Kidney epithelial cell (primary cell): ENCODE results near the gene CCDC57. TPM values are rescaled to one million over a fixed set of nuclear protein-coding genes. Genes with fewer than 3 reads are reported as not detected.
"Not testable (repeated sequence)": the region's sequence is repeated elsewhere in the genome, so short reads cannot be mapped to it uniquely, and the experiment has no call there.

ENCODE experiments used
- DNase-seq: peaks from one replicate; pipeline ENCODE4 v3.0.0-alpha.2; 2010; ENCODE audit warnings: low read depth
- H3K27me3 ChIP-seq: 2 replicates; pipeline ENCODE4 v1.6.0; 2011; ENCODE audit warnings: low read length; ENCODE audit not compliant: control insufficient read depth, insufficient read depth
- H3K36me3 ChIP-seq: 2 replicates; pipeline ENCODE4 v1.5.1; 2011; ENCODE audit warnings: low read length; ENCODE audit not compliant: control insufficient read depth, insufficient read depth
- H3K4me3 ChIP-seq: 2 replicates; pipeline ENCODE4 v1.5.1; 2011; ENCODE audit warnings: low read depth, mild to moderate bottlenecking, control low read depth, low read length
- CTCF ChIP-seq: IDR thresholded peaks from 2 replicates; pipeline ENCODE4 v1.5.1; 2011; ENCODE audit warnings: mild to moderate bottlenecking, moderate library complexity, low read length, control low read depth, inconsistent platforms; ENCODE audit not compliant: insufficient read depth, poor library complexity, severe bottlenecking
- total RNA-seq: library from RNA; depleted of rRNA; stranded (reverse); fragments of >200 nt; gene quantifications from 2 replicates; pipeline ENCODE4 v1.2.3, GENCODE V29; 2015

Gene CCDC57
- total RNA-seq, 1 donor from 2014 or later = 25.5 TPM

- Histone ChIP-seq H3K4me3 (no peak overlapping the region), H3K36me3 (peaks cover 17% of the 10 kb centered on the region), H3K27me3 (no peaks in the 10 kb centered on the region)
- DNase-seq = no peak
- no peak for TF ChIP-seq CTCF
Measured at GRCh38 chr17:82256242-82256885, 43.7 kb upstream of the CCDC57 start.

GRCh38 chr17:82255402-82255972 is 42.8 kb upstream of the CCDC57 start:
- DNase-seq = no peak
- no peak for TF ChIP-seq CTCF
- H3K36me3 ChIP-seq = peaks cover 13% of the 10 kb centered on the region
- no peak overlapping the region for H3K4me3 ChIP-seq
- H3K27me3 ChIP-seq = no peaks in the 10 kb centered on the region

- not testable (repeated sequence) for DNase-seq
- peaks cover 13% of the 10 kb centered on the region for H3K36me3 ChIP-seq
Measured at GRCh38 chr17:82254746-82255145, 42.1 kb upstream of the CCDC57 start.

GRCh38 chr17:82254096-82254495 is 41.5 kb upstream of the CCDC57 start:
- H3K4me3 ChIP-seq, H3K27me3 ChIP-seq, DNase-seq: not testable (repeated sequence)
- H3K36me3 ChIP-seq = peaks cover 13% of the 10 kb centered on the region

More at GRCh38 chr17:82254746-82255145, 42.1 kb upstream of the CCDC57 start:
- H3K27me3 ChIP-seq, H3K4me3 ChIP-seq: not testable (repeated sequence)

GRCh38 chr17:82253179-82253544 is 40.5 kb upstream of the CCDC57 start:
- no peak for TF ChIP-seq CTCF
- H3K27me3 ChIP-seq = no peaks in the 10 kb centered on the region
- no peak overlapping the region for H3K4me3 ChIP-seq
- DNase-seq = no peak
- peaks cover 13% of the 10 kb centered on the region for H3K36me3 ChIP-seq

GRCh38 chr17:82252511-82253178 is 40.0 kb upstream of the CCDC57 start:
- TF ChIP-seq CTCF = no peak
- no peak overlapping the region for H3K4me3 ChIP-seq
- DNase-seq = no peak
- H3K36me3 ChIP-seq = peaks cover 13% of the 10 kb centered on the region
- no peaks in the 10 kb centered on the region for H3K27me3 ChIP-seq
